Measurements from ENCODE around the gene PTOV1.

DNA sequence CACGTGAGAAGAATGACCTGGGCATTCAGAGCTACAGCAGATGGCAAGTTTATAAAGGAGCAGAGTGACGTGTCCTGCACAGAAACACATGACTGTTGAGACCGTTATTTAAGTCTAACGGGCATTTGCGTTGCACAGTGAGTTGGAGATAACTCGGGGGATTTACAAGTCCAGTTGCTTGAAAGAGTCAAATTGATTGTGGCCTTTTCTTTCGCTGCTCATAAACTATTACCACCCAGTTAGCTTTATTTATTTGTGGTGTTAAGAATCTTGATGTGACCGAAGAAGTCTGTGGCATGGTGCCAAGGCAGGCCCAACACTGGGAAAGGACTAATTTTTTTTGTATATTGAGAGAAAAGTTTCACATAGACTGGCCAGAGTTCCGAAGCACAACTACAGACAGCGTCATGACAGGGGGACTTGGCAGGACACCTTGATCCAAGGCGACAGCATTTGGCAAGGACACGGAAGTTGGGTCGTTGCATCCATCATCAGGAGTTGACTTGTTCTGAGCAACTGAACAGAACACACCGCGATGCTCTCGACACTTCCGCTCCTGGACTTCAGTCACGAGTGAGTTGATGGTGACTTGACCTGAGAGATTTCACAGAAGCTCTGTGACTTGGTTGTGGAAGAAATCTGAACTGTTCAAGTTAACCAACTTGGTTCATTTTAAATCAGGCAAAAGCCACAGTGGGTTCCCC is 11.9 kb upstream of the PTOV1 start:
- TF ChIP-seq TAF1 (IDR thresholded peaks at IDR 0.05; ENCODE audit: borderline replicate concordance, low read depth, low read length) (no peak), POLR2A (IDR thresholded peaks at IDR 0.05; ENCODE audit: low read depth, low read length) (no peak), EP300 (IDR thresholded peaks at IDR 0.05; ENCODE audit: borderline replicate concordance in 1 of 2, control insufficient read depth in 1 of 2, low read depth in 2 of 2, low read length in 2 of 2) (no peak), TCF3 (IDR thresholded peaks at IDR 0.05; ENCODE audit: borderline replicate concordance, insufficient read depth, low read depth, low read length) (no peak), EED (IDR thresholded peaks at IDR 0.05; ENCODE audit: low read depth) (no peak), NRF1 (conservative IDR thresholded peaks at IDR 0.05; ENCODE audit: low read depth, low read length) (no peak), RUNX3 (IDR thresholded peaks at IDR 0.05; ENCODE audit: low read length) (no peak), HDAC2 (IDR thresholded peaks at IDR 0.05) (no peak), EZH2 (IDR thresholded peaks at IDR 0.05; ENCODE audit: borderline replicate concordance, control insufficient read depth, low read depth, low read length) (no peak)
- TF ChIP-seq, protein P1, sequence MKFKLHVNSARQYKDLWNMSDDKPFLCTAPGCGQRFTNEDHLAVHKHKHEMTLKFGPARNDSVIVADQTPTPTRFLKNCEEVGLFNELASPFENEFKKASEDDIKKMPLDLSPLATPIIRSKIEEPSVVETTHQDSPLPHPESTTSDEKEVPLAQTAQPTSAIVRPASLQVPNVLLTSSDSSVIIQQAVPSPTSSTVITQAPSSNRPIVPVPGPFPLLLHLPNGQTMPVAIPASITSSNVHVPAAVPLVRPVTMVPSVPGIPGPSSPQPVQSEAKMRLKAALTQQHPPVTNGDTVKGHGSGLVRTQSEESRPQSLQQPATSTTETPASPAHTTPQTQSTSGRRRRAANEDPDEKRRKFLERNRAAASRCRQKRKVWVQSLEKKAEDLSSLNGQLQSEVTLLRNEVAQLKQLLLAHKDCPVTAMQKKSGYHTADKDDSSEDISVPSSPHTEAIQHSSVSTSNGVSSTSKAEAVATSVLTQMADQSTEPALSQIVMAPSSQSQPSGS (IDR thresholded peaks at IDR 0.05; ENCODE audit: low read length) = no peak
- TF ChIP-seq, protein P2, sequence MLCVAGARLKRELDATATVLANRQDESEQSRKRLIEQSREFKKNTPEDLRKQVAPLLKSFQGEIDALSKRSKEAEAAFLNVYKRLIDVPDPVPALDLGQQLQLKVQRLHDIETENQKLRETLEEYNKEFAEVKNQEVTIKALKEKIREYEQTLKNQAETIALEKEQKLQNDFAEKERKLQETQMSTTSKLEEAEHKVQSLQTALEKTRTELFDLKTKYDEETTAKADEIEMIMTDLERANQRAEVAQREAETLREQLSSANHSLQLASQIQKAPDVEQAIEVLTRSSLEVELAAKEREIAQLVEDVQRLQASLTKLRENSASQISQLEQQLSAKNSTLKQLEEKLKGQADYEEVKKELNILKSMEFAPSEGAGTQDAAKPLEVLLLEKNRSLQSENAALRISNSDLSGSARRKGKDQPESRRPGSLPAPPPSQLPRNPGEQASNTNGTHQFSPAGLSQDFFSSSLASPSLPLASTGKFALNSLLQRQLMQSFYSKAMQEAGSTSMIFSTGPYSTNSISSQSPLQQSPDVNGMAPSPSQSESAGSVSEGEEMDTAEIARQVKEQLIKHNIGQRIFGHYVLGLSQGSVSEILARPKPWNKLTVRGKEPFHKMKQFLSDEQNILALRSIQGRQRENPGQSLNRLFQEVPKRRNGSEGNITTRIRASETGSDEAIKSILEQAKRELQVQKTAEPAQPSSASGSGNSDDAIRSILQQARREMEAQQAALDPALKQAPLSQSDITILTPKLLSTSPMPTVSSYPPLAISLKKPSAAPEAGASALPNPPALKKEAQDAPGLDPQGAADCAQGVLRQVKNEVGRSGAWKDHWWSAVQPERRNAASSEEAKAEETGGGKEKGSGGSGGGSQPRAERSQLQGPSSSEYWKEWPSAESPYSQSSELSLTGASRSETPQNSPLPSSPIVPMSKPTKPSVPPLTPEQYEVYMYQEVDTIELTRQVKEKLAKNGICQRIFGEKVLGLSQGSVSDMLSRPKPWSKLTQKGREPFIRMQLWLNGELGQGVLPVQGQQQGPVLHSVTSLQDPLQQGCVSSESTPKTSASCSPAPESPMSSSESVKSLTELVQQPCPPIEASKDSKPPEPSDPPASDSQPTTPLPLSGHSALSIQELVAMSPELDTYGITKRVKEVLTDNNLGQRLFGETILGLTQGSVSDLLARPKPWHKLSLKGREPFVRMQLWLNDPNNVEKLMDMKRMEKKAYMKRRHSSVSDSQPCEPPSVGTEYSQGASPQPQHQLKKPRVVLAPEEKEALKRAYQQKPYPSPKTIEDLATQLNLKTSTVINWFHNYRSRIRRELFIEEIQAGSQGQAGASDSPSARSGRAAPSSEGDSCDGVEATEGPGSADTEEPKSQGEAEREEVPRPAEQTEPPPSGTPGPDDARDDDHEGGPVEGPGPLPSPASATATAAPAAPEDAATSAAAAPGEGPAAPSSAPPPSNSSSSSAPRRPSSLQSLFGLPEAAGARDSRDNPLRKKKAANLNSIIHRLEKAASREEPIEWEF (IDR thresholded peaks at IDR 0.05; ENCODE audit: insufficient replicate concordance, low read depth, low read length) = no peak
- TF ChIP-seq, protein P3, sequence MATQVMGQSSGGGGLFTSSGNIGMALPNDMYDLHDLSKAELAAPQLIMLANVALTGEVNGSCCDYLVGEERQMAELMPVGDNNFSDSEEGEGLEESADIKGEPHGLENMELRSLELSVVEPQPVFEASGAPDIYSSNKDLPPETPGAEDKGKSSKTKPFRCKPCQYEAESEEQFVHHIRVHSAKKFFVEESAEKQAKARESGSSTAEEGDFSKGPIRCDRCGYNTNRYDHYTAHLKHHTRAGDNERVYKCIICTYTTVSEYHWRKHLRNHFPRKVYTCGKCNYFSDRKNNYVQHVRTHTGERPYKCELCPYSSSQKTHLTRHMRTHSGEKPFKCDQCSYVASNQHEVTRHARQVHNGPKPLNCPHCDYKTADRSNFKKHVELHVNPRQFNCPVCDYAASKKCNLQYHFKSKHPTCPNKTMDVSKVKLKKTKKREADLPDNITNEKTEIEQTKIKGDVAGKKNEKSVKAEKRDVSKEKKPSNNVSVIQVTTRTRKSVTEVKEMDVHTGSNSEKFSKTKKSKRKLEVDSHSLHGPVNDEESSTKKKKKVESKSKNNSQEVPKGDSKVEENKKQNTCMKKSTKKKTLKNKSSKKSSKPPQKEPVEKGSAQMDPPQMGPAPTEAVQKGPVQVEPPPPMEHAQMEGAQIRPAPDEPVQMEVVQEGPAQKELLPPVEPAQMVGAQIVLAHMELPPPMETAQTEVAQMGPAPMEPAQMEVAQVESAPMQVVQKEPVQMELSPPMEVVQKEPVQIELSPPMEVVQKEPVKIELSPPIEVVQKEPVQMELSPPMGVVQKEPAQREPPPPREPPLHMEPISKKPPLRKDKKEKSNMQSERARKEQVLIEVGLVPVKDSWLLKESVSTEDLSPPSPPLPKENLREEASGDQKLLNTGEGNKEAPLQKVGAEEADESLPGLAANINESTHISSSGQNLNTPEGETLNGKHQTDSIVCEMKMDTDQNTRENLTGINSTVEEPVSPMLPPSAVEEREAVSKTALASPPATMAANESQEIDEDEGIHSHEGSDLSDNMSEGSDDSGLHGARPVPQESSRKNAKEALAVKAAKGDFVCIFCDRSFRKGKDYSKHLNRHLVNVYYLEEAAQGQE (IDR thresholded peaks at IDR 0.05; ENCODE audit: low read depth, low read length) = no peak
- TF ChIP-seq, protein P4, sequence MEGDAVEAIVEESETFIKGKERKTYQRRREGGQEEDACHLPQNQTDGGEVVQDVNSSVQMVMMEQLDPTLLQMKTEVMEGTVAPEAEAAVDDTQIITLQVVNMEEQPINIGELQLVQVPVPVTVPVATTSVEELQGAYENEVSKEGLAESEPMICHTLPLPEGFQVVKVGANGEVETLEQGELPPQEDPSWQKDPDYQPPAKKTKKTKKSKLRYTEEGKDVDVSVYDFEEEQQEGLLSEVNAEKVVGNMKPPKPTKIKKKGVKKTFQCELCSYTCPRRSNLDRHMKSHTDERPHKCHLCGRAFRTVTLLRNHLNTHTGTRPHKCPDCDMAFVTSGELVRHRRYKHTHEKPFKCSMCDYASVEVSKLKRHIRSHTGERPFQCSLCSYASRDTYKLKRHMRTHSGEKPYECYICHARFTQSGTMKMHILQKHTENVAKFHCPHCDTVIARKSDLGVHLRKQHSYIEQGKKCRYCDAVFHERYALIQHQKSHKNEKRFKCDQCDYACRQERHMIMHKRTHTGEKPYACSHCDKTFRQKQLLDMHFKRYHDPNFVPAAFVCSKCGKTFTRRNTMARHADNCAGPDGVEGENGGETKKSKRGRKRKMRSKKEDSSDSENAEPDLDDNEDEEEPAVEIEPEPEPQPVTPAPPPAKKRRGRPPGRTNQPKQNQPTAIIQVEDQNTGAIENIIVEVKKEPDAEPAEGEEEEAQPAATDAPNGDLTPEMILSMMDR (IDR thresholded peaks at IDR 0.05 in 2 of 3, conservative IDR thresholded peaks at IDR 0.05 in 1 of 3; ENCODE audit: control insufficient read depth in 2 of 3, extremely low read depth in 1 of 3, insufficient read depth in 1 of 3, low read depth in 3 of 3, low read length in 3 of 3) = no peak
- TF ChIP-seq, protein P5, sequence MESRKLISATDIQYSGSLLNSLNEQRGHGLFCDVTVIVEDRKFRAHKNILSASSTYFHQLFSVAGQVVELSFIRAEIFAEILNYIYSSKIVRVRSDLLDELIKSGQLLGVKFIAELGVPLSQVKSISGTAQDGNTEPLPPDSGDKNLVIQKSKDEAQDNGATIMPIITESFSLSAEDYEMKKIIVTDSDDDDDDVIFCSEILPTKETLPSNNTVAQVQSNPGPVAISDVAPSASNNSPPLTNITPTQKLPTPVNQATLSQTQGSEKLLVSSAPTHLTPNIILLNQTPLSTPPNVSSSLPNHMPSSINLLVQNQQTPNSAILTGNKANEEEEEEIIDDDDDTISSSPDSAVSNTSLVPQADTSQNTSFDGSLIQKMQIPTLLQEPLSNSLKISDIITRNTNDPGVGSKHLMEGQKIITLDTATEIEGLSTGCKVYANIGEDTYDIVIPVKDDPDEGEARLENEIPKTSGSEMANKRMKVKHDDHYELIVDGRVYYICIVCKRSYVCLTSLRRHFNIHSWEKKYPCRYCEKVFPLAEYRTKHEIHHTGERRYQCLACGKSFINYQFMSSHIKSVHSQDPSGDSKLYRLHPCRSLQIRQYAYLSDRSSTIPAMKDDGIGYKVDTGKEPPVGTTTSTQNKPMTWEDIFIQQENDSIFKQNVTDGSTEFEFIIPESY (IDR thresholded peaks at IDR 0.05) = no peak

All from GM12878 (cell line).